ENCODE results near the gene ATG9B. TPM values are rescaled to one million over a fixed set of nuclear protein-coding genes. Genes with fewer than 3 reads are reported as not detected.
A peak's percentile ranks its signal among the peaks of the same experiment; 100 is the strongest.

The ATG9B gene
- total and polyA plus RNA-seq, 5 donors from 2014 or later, result 18.6 to 38.7 (median 35.7) TPM

- no peaks in the 10 kb centered on the region for H3K9me3 ChIP-seq (ENCODE audit: control insufficient read depth in 2 of 2, low read length in 2 of 2)
- H3K36me3 ChIP-seq (ENCODE audit: control insufficient read depth, insufficient read depth, low read length), result peaks cover 30% of the 10 kb centered on the region
- H3K4me1 Mint-ChIP-seq, result peaks cover 0 to 8% (median 0%) of the 10 kb centered on the region in 4 donors
- ATAC-seq (ENCODE audit: low read depth in 2 of 2) (peak; percentile 47 to 53), DNase-seq (peak in 2 of 3 donors; percentile 15 to 42)
- H3K4me3 ChIP-seq (ENCODE audit: low read depth, low read length), result no peak overlapping the region
- H3K27ac Mint-ChIP-seq, result peak overlapping the region in 1 of 3 donors; percentile 15
- no peaks in the 10 kb centered on the region for H3K9me3 Mint-ChIP-seq
- H3K27me3 Mint-ChIP-seq, result no peaks in the 10 kb centered on the region
- no peaks in the 10 kb centered on the region for H3K27me3 ChIP-seq (ENCODE audit: control insufficient read depth, insufficient read depth, low read length)
- no peak overlapping the region for H3K27ac ChIP-seq (ENCODE audit: insufficient read depth, low read length, poor library complexity, severe bottlenecking)
- no peak overlapping the region for H3K4me3 Mint-ChIP-seq
- H3K4me1 ChIP-seq (ENCODE audit: control insufficient read depth, insufficient read depth, low read length, poor library complexity, severe bottlenecking), result no peaks in the 10 kb centered on the region
- H3K36me3 Mint-ChIP-seq, result peaks cover 6% of the 10 kb centered on the region
These were observed 14.9 kb upstream of the ATG9B start for GRCh38 chr7:151038951-151039849.

GRCh38 chr7:151035902-151036301 is 11.6 kb upstream of the ATG9B start:
- no peaks in the 10 kb centered on the region for H3K9me3 ChIP-seq (ENCODE audit: control insufficient read depth in 2 of 2, low read length in 2 of 2)
- Mint-ChIP-seq H3K4me3 (no peak overlapping the region), H3K9me3 (no peaks in the 10 kb centered on the region), H3K27me3 (no peaks in the 10 kb centered on the region), H3K27ac (no peak overlapping the region), H3K4me1 (peaks cover 0 to 17% (median 4%) of the 10 kb centered on the region in 4 donors), H3K36me3 (peaks cover 12% of the 10 kb centered on the region)
- no peaks in the 10 kb centered on the region for H3K4me1 ChIP-seq (ENCODE audit: control insufficient read depth, insufficient read depth, low read length, poor library complexity, severe bottlenecking)
- H3K36me3 ChIP-seq (ENCODE audit: control insufficient read depth, insufficient read depth, low read length), result peaks cover 36% of the 10 kb centered on the region
- H3K4me3 ChIP-seq (ENCODE audit: low read depth, low read length), result no peak overlapping the region
- no peak overlapping the region for H3K27ac ChIP-seq (ENCODE audit: insufficient read depth, low read length, poor library complexity, severe bottlenecking)
- ATAC-seq (ENCODE audit: low read depth in 2 of 2), result no peak
- no peaks in the 10 kb centered on the region for H3K27me3 ChIP-seq (ENCODE audit: control insufficient read depth, insufficient read depth, low read length)
- no peak for DNase-seq

- Mint-ChIP-seq H3K4me1 (peaks cover 0 to 17% (median 5%) of the 10 kb centered on the region in 4 donors), H3K27me3 (no peaks in the 10 kb centered on the region), H3K36me3 (peaks cover 12% of the 10 kb centered on the region), H3K27ac (no peak overlapping the region), H3K4me3 (no peak overlapping the region), H3K9me3 (no peaks in the 10 kb centered on the region)
- no peaks in the 10 kb centered on the region for H3K27me3 ChIP-seq (ENCODE audit: control insufficient read depth, insufficient read depth, low read length)
- H3K27ac ChIP-seq (ENCODE audit: insufficient read depth, low read length, poor library complexity, severe bottlenecking), result no peak overlapping the region
- H3K4me3 ChIP-seq (ENCODE audit: low read depth, low read length), result no peak overlapping the region
- H3K4me1 ChIP-seq (ENCODE audit: control insufficient read depth, insufficient read depth, low read length, poor library complexity, severe bottlenecking), result no peaks in the 10 kb centered on the region
- DNase-seq, result no peak
- H3K9me3 ChIP-seq (ENCODE audit: control insufficient read depth in 2 of 2, low read length in 2 of 2), result no peaks in the 10 kb centered on the region
- H3K36me3 ChIP-seq (ENCODE audit: control insufficient read depth, insufficient read depth, low read length), result peaks cover 36% of the 10 kb centered on the region
- ATAC-seq (ENCODE audit: low read depth in 2 of 2), result no peak
These were observed 10.9 kb upstream of the ATG9B start for GRCh38 chr7:151035026-151035717.

GRCh38 chr7:151034312-151035025 is 10.2 kb upstream of the ATG9B start:
- H3K27me3 ChIP-seq (ENCODE audit: control insufficient read depth, insufficient read depth, low read length), result no peaks in the 10 kb centered on the region
- H3K27ac ChIP-seq (ENCODE audit: insufficient read depth, low read length, poor library complexity, severe bottlenecking), result no peak overlapping the region
- Mint-ChIP-seq H3K36me3 (peaks cover 12% of the 10 kb centered on the region), H3K27ac (no peak overlapping the region), H3K27me3 (no peaks in the 10 kb centered on the region), H3K4me3 (no peak overlapping the region), H3K4me1 (peaks cover 0 to 17% (median 9%) of the 10 kb centered on the region in 4 donors), H3K9me3 (no peaks in the 10 kb centered on the region)
- DNase-seq (no peak), ATAC-seq (ENCODE audit: low read depth in 2 of 2) (no peak)
- peaks cover 36% of the 10 kb centered on the region for H3K36me3 ChIP-seq (ENCODE audit: control insufficient read depth, insufficient read depth, low read length)
- no peak overlapping the region for H3K4me3 ChIP-seq (ENCODE audit: low read depth, low read length)
- H3K9me3 ChIP-seq (ENCODE audit: control insufficient read depth in 2 of 2, low read length in 2 of 2), result no peaks in the 10 kb centered on the region
- peaks cover under 1% of the 10 kb centered on the region for H3K4me1 ChIP-seq (ENCODE audit: control insufficient read depth, insufficient read depth, low read length, poor library complexity, severe bottlenecking)

- DNase-seq, result no peak
- Mint-ChIP-seq H3K4me3 (no peak overlapping the region), H3K36me3 (peaks cover 12% of the 10 kb centered on the region)
These were observed 9.6 kb upstream of the ATG9B start for GRCh38 chr7:151033864-151034249.

GRCh38 chr7:151032936-151033863 is 8.9 kb upstream of the ATG9B start:
- Histone ChIP-seq H3K36me3 (ENCODE audit: control insufficient read depth, insufficient read depth, low read length) (peaks cover 36% of the 10 kb centered on the region), H3K4me3 (ENCODE audit: low read depth, low read length) (no peak overlapping the region), H3K27me3 (ENCODE audit: control insufficient read depth, insufficient read depth, low read length) (no peaks in the 10 kb centered on the region), H3K27ac (ENCODE audit: insufficient read depth, low read length, poor library complexity, severe bottlenecking) (no peak overlapping the region), H3K9me3 (ENCODE audit: control insufficient read depth in 2 of 2, low read length in 2 of 2) (no peaks in the 10 kb centered on the region), H3K4me1 (ENCODE audit: control insufficient read depth, insufficient read depth, low read length, poor library complexity, severe bottlenecking) (peaks cover 10% of the 10 kb centered on the region)
- ATAC-seq (ENCODE audit: low read depth in 2 of 2) (no peak), DNase-seq (no peak)
- Mint-ChIP-seq H3K36me3 (peaks cover 12% of the 10 kb centered on the region), H3K9me3 (no peaks in the 10 kb centered on the region), H3K27ac (no peak overlapping the region), H3K4me1 (peaks cover 0 to 25% (median 16%) of the 10 kb centered on the region in 4 donors), H3K4me3 (no peak overlapping the region), H3K27me3 (peaks cover under 1% of the 10 kb centered on the region)

More at GRCh38 chr7:151033864-151034249, 9.6 kb upstream of the ATG9B start:
- H3K9me3 Mint-ChIP-seq, result no peaks in the 10 kb centered on the region
- Histone ChIP-seq H3K27ac (ENCODE audit: insufficient read depth, low read length, poor library complexity, severe bottlenecking) (no peak overlapping the region), H3K9me3 (ENCODE audit: control insufficient read depth in 2 of 2, low read length in 2 of 2) (no peaks in the 10 kb centered on the region), H3K4me3 (ENCODE audit: low read depth, low read length) (no peak overlapping the region), H3K27me3 (ENCODE audit: control insufficient read depth, insufficient read depth, low read length) (no peaks in the 10 kb centered on the region), H3K36me3 (ENCODE audit: control insufficient read depth, insufficient read depth, low read length) (peaks cover 36% of the 10 kb centered on the region), H3K4me1 (ENCODE audit: control insufficient read depth, insufficient read depth, low read length, poor library complexity, severe bottlenecking) (peaks cover 6% of the 10 kb centered on the region)
- peaks cover 0 to 19% (median 11%) of the 10 kb centered on the region in 4 donors for H3K4me1 Mint-ChIP-seq
- ATAC-seq (ENCODE audit: low read depth in 2 of 2), result no peak
- H3K27ac Mint-ChIP-seq, result no peak overlapping the region
- no peaks in the 10 kb centered on the region for H3K27me3 Mint-ChIP-seq

GRCh38 chr7:151031011-151031410 is 6.7 kb upstream of the ATG9B start:
- Histone ChIP-seq H3K27ac (ENCODE audit: insufficient read depth, low read length, poor library complexity, severe bottlenecking) (no peak overlapping the region), H3K9me3 (ENCODE audit: control insufficient read depth in 2 of 2, low read length in 2 of 2) (no peaks in the 10 kb centered on the region), H3K4me1 (ENCODE audit: control insufficient read depth, insufficient read depth, low read length, poor library complexity, severe bottlenecking) (peaks cover 10% of the 10 kb centered on the region), H3K27me3 (ENCODE audit: control insufficient read depth, insufficient read depth, low read length) (no peaks in the 10 kb centered on the region), H3K4me3 (ENCODE audit: low read depth, low read length) (no peak overlapping the region), H3K36me3 (ENCODE audit: control insufficient read depth, insufficient read depth, low read length) (peaks cover 28% of the 10 kb centered on the region)
- Mint-ChIP-seq H3K4me1 (peaks cover 8 to 39% (median 23%) of the 10 kb centered on the region in 4 donors), H3K4me3 (peak overlapping the region in 1 of 4 donors; percentile 54), H3K27me3 (peaks cover 10% of the 10 kb centered on the region), H3K36me3 (peaks cover 12% of the 10 kb centered on the region), H3K9me3 (no peaks in the 10 kb centered on the region), H3K27ac (peak overlapping the region in 1 of 3 donors; percentile 89)
- ATAC-seq (ENCODE audit: low read depth in 2 of 2) (no peak), DNase-seq (no peak)

All from CD4-positive, CD25-positive, alpha-beta regulatory T cell (primary cell).